ENCODE data around the gene ABCC1. TPM values are rescaled to one million over a fixed set of nuclear protein-coding genes. Genes with fewer than 3 reads are reported as not detected.

The ABCC1 gene
- total RNA-seq, 6 donors from 2014 or later: 35.4 to 106 (median 44.8) TPM

DNA sequence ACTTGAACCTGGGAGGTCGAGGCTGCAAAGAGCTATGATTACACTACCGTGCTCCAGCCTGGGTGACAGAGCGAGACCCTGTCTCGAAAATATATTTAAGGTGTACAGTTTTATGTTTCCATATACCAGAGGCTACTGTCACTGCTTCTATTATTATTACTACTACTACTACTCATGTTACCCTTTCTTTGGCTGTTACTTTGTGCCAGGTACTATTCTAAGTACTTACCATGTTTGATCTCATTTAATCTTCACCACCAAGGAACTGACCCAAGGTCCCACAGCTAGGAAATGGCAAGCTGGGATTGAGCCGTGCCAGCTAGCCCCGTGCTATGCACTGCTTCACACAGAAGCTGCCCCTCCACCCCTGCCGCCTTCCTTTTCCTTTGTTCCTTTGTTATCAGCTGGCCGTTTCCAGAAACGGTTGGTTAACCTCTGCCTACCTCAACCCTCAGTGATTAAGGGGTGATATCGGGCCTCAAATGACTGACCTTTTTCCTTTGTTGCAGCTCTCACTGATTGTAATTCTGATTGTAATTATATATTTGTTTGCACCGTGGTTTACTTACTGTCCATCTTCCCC is 78.4 kb downstream of the ABCC1 start:
- Histone ChIP-seq H3K9me3 (no peaks in the 10 kb centered on the region), H3K4me1 (peaks cover 18 to 40% (median 27%) of the 10 kb centered on the region in 4 donors), H3K27me3 (no peaks in the 10 kb centered on the region), H3K36me3 (no peaks in the 10 kb centered on the region), H3K4me3 (no peak overlapping the region), H3K27ac (no peak overlapping the region)
- no peak for TF ChIP-seq POLR2A (IDR thresholded peaks at IDR 0.05)
- no peak for TF ChIP-seq EP300 (IDR thresholded peaks at IDR 0.05)
- TF ChIP-seq, protein P1, sequence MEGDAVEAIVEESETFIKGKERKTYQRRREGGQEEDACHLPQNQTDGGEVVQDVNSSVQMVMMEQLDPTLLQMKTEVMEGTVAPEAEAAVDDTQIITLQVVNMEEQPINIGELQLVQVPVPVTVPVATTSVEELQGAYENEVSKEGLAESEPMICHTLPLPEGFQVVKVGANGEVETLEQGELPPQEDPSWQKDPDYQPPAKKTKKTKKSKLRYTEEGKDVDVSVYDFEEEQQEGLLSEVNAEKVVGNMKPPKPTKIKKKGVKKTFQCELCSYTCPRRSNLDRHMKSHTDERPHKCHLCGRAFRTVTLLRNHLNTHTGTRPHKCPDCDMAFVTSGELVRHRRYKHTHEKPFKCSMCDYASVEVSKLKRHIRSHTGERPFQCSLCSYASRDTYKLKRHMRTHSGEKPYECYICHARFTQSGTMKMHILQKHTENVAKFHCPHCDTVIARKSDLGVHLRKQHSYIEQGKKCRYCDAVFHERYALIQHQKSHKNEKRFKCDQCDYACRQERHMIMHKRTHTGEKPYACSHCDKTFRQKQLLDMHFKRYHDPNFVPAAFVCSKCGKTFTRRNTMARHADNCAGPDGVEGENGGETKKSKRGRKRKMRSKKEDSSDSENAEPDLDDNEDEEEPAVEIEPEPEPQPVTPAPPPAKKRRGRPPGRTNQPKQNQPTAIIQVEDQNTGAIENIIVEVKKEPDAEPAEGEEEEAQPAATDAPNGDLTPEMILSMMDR (IDR thresholded peaks at IDR 0.05): no peak
- TF ChIP-seq POLR2AphosphoS5 (IDR thresholded peaks at IDR 0.05): no peak
- DNase-seq: no peak
- ATAC-seq (ENCODE audit: low FRiP score in 2 of 2): no peak
- WGBS, 2 donors: 63 to 69% methylated on average over 11 of the region's 11 CpGs

DNA sequence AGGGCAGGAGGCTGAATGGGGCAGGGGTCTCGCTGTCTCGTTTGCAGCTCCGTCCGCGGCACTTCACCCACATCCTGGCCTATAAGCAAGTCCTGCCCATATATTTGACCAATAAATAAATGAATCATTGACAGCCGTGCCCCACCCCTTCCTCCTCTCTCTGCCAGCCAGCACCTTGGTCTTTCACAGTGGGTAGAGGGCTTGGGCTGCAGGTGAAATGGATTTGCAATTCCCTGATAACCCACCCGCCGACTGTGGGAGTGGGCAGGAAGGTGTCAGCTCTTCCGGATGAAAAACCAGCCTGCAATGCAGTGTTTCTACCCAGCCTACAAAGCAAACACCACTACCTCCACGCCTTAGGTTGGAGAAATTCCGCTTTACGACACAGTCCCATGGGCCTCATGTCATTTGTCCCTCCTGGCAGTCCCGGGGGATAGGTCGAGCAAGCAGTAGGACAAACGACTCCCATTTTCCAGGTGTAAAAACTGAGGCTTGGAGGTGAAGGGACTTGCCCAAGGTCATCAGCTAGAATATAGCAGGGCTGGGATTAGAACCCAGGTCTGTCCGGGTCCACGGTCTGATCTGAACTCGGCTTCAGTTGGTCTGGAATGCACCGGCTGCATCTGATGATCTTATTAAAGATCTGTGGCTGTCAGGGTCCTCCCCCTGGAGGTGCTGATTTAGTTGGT is 79.0 kb downstream of the ABCC1 start:
- ATAC-seq (ENCODE audit: low FRiP score in 2 of 2): no peak
- Histone ChIP-seq H3K9me3 (no peaks in the 10 kb centered on the region), H3K4me1 (peaks cover 18 to 39% (median 27%) of the 10 kb centered on the region in 4 donors), H3K36me3 (no peaks in the 10 kb centered on the region), H3K4me3 (no peak overlapping the region), H3K27ac (peak overlapping the region in 1 of 4 donors; percentile 9), H3K27me3 (no peaks in the 10 kb centered on the region)
- TF ChIP-seq EP300 (IDR thresholded peaks at IDR 0.05) (no peak), POLR2AphosphoS5 (IDR thresholded peaks at IDR 0.05) (no peak), POLR2A (IDR thresholded peaks at IDR 0.05) (no peak)
- TF ChIP-seq, protein P1 (IDR thresholded peaks at IDR 0.05): no peak
- DNase-seq: no peak
- WGBS, 2 donors: 68 to 81% methylated on average over 18 to 19 of the region's 19 CpGs

DNA sequence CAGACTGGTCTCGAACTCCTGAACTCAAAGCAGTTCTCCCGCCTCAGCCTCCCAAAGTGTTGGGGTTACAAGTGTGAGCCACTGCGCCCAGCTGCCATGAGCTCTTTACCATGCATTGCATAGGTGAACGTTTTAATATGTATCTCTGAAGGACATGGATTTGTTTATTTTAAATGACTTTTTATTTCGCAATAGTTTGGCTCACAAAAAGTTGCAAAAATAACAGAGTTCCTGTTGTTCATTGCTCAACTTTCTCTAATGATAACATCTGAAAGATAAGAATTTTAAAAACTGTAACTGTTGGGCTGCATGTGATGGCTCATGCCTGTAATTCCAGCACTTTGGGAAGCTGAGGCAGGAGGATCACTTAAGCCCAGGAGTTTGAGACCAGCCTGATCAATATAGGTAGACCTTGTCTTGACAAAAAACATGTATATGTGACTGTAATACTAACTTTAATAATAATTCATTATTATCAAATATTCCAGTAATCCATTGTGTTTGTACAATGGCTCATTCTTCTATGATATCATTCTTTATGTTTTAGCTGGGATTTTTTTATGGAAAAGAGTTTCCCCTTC is 80.1 kb downstream of the ABCC1 start:
- DNase-seq (no peak), ATAC-seq (ENCODE audit: low FRiP score in 2 of 2) (no peak)
- 60 to 67% methylated on average over 5 of the region's 5 CpGs for WGBS, 2 donors
- Histone ChIP-seq H3K27ac (peak overlapping the region; percentile 10 to 74 (median 42)), H3K4me3 (no peak overlapping the region), H3K9me3 (no peaks in the 10 kb centered on the region), H3K27me3 (no peaks in the 10 kb centered on the region), H3K4me1 (peaks cover 18 to 39% (median 27%) of the 10 kb centered on the region in 4 donors), H3K36me3 (no peaks in the 10 kb centered on the region)
- TF ChIP-seq POLR2AphosphoS5 (IDR thresholded peaks at IDR 0.05) (peak in 1 of 2 donors; percentile 49), EP300 (IDR thresholded peaks at IDR 0.05) (no peak)

DNA sequence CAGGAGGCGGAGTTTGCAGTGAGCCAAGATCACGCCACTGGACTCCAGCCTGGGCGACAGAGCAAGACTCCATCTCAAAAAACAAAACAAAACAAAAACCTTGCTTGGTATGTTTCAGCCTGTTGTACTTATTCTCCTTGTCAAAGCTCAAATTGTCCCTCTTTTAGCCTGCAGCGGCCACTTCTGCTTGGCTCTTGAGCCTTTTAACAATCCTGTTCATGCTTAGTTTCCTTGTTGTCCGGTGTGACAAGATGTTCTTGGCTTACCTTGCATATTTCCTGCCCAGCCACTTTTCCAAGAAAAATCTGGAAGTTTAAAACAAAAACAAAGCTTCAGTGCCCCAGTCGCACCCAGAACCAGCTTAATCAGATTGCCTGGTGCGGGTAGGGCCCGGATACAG is 81.0 kb downstream of the ABCC1 start:
- DNase-seq (peak in 1 of 2 donors; percentile 65), ATAC-seq (ENCODE audit: low FRiP score in 2 of 2) (peak in 1 of 2 donors; percentile 62)
- H3K27ac ChIP-seq: peak overlapping the region in 3 of 4 donors; percentile 50 to 74 (median 63)
- peak in 1 of 4 donors; percentile 35 for TF ChIP-seq EP300 (IDR thresholded peaks at IDR 0.05)
- TF ChIP-seq, protein P1 (IDR thresholded peaks at IDR 0.05): no peak
- H3K9me3 ChIP-seq: no peaks in the 10 kb centered on the region
- H3K4me3 ChIP-seq: no peak overlapping the region
- H3K27me3 ChIP-seq: no peaks in the 10 kb centered on the region
- peaks cover 0 to 8% (median 3%) of the 10 kb centered on the region in 4 donors for H3K36me3 ChIP-seq
- H3K4me1 ChIP-seq: peaks cover 18 to 30% (median 27%) of the 10 kb centered on the region in 4 donors
- 66 to 73% methylated on average over 8 of the region's 8 CpGs for WGBS, 2 donors

DNA sequence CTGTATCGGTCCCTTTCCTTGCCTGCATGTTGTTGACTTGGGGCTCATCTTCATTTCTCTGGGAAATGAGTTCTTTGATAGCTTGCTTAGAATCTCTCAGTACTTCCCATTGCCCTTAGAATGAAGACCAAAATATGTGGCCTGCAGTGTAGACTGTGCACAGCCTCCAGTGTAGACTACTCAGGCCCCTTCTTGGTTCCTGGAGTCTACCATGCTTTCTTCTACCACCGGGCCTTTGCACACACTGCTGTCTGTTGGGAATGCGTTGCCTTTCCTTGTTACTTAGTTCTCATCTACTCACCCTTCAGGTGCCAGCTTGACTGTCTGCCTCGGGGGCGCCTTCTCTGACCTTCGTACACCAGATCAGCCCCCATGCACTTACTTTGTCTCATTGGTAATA is 82.0 kb downstream of the ABCC1 start:
- peaks cover 16 to 28% (median 25%) of the 10 kb centered on the region in 4 donors for H3K4me1 ChIP-seq
- TF ChIP-seq EP300 (IDR thresholded peaks at IDR 0.05): no peak
- TF ChIP-seq, protein P1 (IDR thresholded peaks at IDR 0.05): no peak
- WGBS, 2 donors: 97 to 99% methylated on average over 6 of the region's 6 CpGs
- H3K4me3 ChIP-seq: no peak overlapping the region
- peaks cover 0 to 17% (median 11%) of the 10 kb centered on the region in 4 donors for H3K36me3 ChIP-seq
- ATAC-seq (ENCODE audit: low FRiP score in 2 of 2): no peak
- H3K9me3 ChIP-seq: no peaks in the 10 kb centered on the region
- H3K27me3 ChIP-seq: no peaks in the 10 kb centered on the region
- DNase-seq: no peak
- peak overlapping the region in 2 of 4 donors; percentile 63 to 74 for H3K27ac ChIP-seq
